Smooth muscle cell of the coronary artery (primary cell): ENCODE data around the gene SUSD4. TPM values are rescaled to one million over a fixed set of nuclear protein-coding genes. Genes with fewer than 3 reads are reported as not detected.

Source experiments
- total RNA-seq: library from RNA; depleted of rRNA; stranded (reverse); fragments of >200 nt; gene quantifications from 2 replicates; pipeline ENCODE4 v1.2.3, GENCODE V29; 2014; ENCODE audit warnings: low replicate concordance

Gene SUSD4, protein sequence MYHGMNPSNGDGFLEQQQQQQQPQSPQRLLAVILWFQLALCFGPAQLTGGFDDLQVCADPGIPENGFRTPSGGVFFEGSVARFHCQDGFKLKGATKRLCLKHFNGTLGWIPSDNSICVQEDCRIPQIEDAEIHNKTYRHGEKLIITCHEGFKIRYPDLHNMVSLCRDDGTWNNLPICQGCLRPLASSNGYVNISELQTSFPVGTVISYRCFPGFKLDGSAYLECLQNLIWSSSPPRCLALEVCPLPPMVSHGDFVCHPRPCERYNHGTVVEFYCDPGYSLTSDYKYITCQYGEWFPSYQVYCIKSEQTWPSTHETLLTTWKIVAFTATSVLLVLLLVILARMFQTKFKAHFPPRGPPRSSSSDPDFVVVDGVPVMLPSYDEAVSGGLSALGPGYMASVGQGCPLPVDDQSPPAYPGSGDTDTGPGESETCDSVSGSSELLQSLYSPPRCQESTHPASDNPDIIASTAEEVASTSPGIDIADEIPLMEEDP
- total RNA-seq: under 0.01 TPM in 1 of 2 replicates, not detected in the other

DNA sequence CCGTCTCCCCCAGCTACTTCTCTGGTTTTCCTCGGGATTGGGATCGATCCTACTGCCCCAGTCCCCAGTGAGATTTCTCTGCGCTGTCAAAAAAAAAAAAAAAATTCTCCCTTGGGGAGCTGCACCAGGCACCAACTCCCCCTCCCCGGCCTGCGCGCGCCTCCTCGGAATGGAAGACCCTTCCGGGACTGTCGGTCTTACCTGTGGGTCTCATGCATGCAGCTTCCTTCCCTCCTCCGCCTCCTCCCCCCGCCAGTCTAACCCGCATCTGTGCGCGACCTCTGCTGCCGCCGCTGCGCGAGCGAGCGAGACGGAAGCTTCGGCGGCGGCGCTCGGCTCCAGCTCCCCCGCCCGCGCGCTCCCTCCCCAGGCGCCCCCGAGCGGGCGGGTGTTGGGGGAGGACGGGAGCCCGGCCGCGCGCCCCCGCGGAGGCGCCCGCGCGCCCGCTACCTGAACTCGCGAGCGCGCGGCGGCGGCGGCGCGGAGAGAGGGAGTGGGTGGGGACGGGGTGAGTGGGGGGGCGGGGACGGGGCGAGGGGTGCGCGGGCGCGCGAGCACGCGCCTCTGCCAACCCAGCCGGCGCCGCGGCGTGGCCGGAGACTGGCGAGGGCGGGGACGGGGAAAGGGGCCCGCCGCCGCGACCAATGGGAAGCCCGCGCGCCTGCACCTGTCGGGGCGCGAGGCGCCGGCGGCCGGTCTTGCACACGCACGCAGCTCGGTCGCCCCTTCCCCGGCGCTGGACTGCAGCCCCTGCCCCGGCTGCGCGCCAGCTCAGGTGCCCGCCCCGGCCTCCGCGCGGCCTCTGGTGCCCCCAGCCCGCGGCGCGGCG, at the start of gene SUSD4:
SUSD4 (minus strand) TSS at position 321 of the 829 bp plus-strand sequence. CDS start 751 bp downstream, outside the sequence.

DNA sequence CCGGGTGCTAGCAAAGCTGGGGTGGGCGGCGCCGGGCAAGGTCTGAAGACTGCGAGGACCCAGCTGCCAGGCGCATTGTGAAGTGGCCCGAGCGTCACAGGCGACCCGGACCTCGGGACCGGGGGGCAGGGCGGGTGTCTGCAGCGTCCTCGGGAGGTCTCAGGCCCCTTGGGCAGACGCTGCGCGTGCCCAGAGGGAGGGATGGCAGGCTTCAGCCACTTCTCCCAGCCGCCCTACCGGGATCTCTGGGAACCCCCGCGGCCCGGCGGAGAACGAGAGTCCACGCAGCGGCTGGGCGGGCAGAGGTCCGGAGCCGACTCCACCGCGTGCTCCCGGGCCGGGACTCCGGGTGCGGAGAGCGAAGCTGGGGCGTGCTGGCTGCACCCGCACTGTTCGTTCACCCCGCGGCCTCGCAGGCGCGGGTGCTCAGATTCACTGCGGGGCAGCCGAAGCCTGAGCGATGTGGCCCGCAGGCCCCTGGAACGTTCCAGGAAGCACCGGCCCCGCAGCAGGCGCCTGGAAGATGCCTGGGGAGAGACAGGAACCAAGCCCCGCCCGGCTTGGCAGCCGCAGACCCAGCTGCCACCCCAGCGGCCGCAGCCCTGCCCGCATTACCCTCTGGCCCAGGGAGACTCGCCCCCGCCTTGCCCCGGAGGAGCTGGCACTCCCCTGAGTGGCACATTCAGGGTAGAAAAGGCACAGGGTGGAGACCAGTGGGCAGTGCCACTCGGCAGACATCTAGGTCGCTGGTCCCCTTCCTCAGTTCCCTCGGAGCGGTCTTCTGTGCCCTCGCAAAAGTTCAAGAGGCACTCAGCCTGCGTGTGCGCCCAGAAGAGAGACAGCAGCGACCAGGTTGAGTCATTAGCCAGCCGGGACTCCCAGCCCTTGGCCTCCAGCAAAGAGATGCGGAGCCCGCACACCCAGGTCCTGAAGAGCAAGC, 29.6 kb upstream of the SUSD4 start, which contains the start of gene CCDC185:
CCDC185 (plus strand) TSS at position 141 of the 940 bp plus-strand sequence; CDS start at position 202, 61 bp downstream.

Other genes with a start within 250 kb of the SUSD4 start
- gene TLR5, start 220.9 kb downstream of the SUSD4 start, total RNA-seq: 1.3 TPM in 1 of 2 replicates, not detected in the other
- not detected in 2 replicates for gene CCDC185, start 29.2 kb upstream of the SUSD4 start, total RNA-seq